NB4 (cell line): ENCODE measurements around the gene INS.
"Not testable (repeated sequence)": the region's sequence is repeated elsewhere in the genome, so short reads cannot be mapped to it uniquely, and the experiment has no call there.

Source experiments
- DNase-seq: peaks from one replicate; pipeline ENCODE4 v3.0.0; 2010; ENCODE audit warnings: low read depth
- H3K4me3 ChIP-seq: one replicate; pipeline ENCODE4 v1.5.1; 2011; ENCODE audit warnings: mild to moderate bottlenecking, low read depth, low read length, moderate library complexity
- MAX ChIP-seq: IDR thresholded peaks from 2 replicates; pipeline ENCODE4 v1.6.1; 2011; ENCODE audit warnings: low read depth, low read length
- MYC ChIP-seq: IDR thresholded peaks from 2 replicates; pipeline ENCODE4 v1.6.1; 2011; ENCODE audit warnings: low read depth, low read length
- POLR2A ChIP-seq: IDR thresholded peaks from 2 replicates; pipeline ENCODE4 v1.6.1; 2011; ENCODE audit warnings: mild to moderate bottlenecking; ENCODE audit not compliant: insufficient read length; ENCODE audit errors: extremely low read depth
- TF ChIP-seq, protein P1 (sequence below): IDR thresholded peaks from one replicate; pipeline ENCODE4 v1.5.1; 2012; ENCODE audit warnings: low read depth, low read length

Gene INS

GRCh38 chr11:2128511-2129307, 32.3 kb downstream of the INS start:
- TF ChIP-seq MAX (no peak), POLR2A (no peak), MYC (no peak)
- TF ChIP-seq, protein P1, sequence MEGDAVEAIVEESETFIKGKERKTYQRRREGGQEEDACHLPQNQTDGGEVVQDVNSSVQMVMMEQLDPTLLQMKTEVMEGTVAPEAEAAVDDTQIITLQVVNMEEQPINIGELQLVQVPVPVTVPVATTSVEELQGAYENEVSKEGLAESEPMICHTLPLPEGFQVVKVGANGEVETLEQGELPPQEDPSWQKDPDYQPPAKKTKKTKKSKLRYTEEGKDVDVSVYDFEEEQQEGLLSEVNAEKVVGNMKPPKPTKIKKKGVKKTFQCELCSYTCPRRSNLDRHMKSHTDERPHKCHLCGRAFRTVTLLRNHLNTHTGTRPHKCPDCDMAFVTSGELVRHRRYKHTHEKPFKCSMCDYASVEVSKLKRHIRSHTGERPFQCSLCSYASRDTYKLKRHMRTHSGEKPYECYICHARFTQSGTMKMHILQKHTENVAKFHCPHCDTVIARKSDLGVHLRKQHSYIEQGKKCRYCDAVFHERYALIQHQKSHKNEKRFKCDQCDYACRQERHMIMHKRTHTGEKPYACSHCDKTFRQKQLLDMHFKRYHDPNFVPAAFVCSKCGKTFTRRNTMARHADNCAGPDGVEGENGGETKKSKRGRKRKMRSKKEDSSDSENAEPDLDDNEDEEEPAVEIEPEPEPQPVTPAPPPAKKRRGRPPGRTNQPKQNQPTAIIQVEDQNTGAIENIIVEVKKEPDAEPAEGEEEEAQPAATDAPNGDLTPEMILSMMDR, result no peak
- DNase-seq, result no peak
- H3K4me3 ChIP-seq, result no peak overlapping the region

GRCh38 chr11:2128130-2128510, 32.9 kb downstream of the INS start:
- no peak for DNase-seq
- TF ChIP-seq, protein P1, result no peak
- TF ChIP-seq MAX (no peak), MYC (no peak), POLR2A (no peak)
- no peak overlapping the region for H3K4me3 ChIP-seq

DNA sequence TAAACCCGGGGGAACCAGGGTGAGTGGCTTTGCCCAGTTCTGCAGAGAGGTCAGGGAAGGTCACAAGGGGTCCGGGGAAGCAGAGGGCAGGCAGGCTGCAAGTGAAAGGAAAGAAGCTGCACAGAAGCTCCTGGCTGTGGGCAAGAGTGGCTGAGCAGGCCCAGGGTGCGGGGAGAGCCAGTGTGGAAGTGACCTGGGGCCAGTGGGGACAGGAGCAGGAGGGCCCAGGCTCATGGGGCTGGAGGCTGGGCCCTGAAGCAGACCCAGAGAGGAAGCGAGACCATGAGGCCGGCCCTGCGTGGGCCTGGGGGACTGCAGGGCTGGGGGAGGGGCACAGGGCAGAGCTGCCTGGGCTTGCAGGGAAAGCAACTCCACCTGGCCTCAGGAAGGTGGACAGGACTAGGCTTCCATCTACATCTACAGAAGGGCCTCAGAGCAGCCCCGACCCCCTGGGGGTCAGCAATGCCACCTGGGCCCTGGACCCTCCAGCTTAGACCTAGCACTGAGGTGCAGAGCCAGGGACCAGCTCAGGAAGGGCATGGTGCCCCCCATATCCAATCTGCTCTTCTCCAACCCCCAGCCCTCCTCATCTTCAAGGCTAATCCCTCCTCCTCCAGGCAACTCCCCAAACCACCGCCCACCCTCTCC, 33.4 kb downstream of the INS start:
- TF ChIP-seq, protein P1, result no peak
- TF ChIP-seq MYC, result no peak
- no peak for TF ChIP-seq MAX
- TF ChIP-seq POLR2A, result no peak
- no peak overlapping the region for H3K4me3 ChIP-seq
- DNase-seq, result no peak

DNA sequence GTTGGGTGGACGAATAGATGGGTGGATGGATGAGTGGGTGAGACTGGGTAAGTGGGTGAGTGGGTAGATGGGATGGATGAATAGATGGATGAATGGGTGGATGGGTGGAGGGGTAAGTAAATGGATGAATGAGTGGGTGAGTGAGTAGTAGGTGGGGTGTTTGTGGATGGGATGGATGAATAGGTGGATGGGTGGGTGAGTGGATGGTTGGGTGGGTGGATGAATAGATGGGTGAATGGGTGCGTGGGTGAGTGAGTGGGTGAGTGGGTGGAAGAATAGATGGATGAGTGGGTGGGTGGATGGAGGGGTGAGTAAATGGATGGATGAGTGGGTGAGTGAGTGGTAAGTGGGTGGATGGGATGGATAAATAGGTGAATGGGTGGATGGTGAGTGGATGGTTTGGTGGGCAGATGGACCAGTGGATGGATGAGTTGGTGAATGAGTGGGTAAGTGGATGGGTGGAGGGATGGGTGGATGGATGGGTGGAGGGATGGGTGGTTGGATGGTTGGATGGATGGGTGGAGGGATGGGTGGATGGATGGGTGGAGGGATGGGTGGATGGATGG, 34.4 kb downstream of the INS start:
- no peak for TF ChIP-seq MAX
- TF ChIP-seq, protein P1, result no peak
- no peak for TF ChIP-seq MYC
- no peak for TF ChIP-seq POLR2A
- no peak for DNase-seq
- H3K4me3 ChIP-seq, result no peak overlapping the region

DNA sequence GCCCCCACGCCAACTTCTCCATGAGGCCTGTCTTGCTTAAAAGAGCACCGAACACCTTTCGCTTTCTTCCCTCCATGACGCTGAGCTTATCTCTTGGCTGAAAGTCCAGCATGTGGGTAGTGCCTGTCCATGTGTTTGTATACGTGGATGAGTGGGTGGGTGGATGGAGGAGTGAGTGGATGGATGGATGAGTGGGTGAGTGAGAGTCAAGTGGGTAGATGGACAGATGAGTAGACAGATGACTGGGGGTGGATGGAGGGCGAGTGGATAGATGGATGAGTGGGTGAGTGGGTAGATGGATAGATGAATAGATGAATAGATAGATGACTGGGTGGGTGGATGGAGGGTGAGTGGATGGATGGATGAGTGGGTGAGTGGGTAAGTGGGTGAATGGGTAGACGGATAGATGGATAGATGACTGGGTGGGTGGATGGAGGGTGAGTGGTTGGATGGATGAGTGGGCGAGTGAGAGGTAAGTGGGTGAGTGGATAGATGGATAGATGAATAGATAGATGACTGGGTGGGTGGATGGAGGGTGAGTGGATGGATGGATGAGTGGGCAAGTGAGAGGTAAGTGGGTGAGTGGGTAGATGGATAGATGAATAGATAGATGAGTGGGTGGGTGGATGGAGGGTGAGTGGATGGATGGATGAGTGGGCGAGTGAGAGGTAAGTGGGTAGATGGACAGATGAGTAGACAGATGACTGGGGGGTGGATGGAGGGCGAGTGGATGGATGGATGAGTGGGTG, 36.1 kb downstream of the INS start:
- not testable (repeated sequence) for H3K4me3 ChIP-seq, DNase-seq

DNA sequence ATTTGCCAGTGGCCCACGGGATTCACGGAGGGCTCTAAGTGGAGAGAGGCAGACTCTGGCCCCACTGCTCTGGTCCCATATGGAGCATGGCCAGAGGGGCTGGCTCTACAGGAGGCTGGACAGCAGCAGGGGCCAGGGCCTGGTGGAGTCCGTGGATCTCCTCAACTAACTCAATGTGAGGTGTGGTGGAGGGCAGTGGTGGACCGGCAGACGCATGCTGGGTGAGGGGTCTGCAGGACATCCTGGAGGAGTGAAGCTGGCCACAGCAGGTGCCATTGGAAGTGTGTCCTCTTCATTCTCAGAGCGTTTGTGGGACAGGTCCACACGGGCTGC, 37.4 kb downstream of the INS start:
- H3K4me3 ChIP-seq, result no peak overlapping the region
- no peak for DNase-seq
- TF ChIP-seq, protein P1, result no peak
- TF ChIP-seq POLR2A (no peak), MYC (no peak), MAX (no peak)
